Gastroesophageal sphincter (tissue), 4 donors: ENCODE results near the gene TAF13. TPM values are rescaled to one million over a fixed set of nuclear protein-coding genes. Genes with fewer than 3 reads are reported as not detected.
"Not testable (repeated sequence)": the region's sequence is repeated elsewhere in the genome, so short reads cannot be mapped to it uniquely, and the experiment has no call there.

ENCODE experiments used
- ATAC-seq: fragments of 150-250 bp; one replicate; pipeline ENCODE4 v1.9.1; 2016; ENCODE audit warnings: mild to moderate bottlenecking, moderate library complexity
- H3K27ac ChIP-seq, 4 donors: fragments of 200-600 bp; sonication (generic) in 3 of 4; 1 replicate in 3 of 4; 2 replicates in 1 of 4; pipeline ENCODE4 v1.5.1; 2016 to 2019
- H3K27me3 ChIP-seq: fragments of 200-600 bp; sonication (generic); one replicate; pipeline ENCODE4 v1.5.1; 2019
- H3K36me3 ChIP-seq, 2 donors: fragments of 200-600 bp; sonication (generic); one replicate each; pipeline ENCODE4 v1.5.1; 2019; ENCODE audit warnings: control low read depth in 1 of 2
- H3K4me1 ChIP-seq, 3 donors: fragments of 200-600 bp; sonication (generic); 1 replicate in 2 of 3; 2 replicates in 1 of 3; pipeline ENCODE4 v1.5.1; 2016 to 2019; ENCODE audit warnings: control low read depth in 2 of 3
- H3K4me3 ChIP-seq, 2 donors: fragments of 200-600 bp; sonication (generic); one replicate each; pipeline ENCODE4 v1.5.1; 2019; ENCODE audit warnings: mild to moderate bottlenecking in 1 of 2, moderate library complexity in 1 of 2
- H3K9me3 ChIP-seq, 3 donors: fragments of 200-600 bp; sonication (generic); one replicate each; pipeline ENCODE4 v1.5.1; 2017 to 2019; ENCODE audit warnings: control low read depth in 2 of 3
- CTCF ChIP-seq, 4 experiments: fragments of 200-600 bp in 2 of 4; fragments of 450-650 bp in 2 of 4; sonication (generic) in 1 of 4; IDR thresholded peaks; one replicate each; pipeline ENCODE4 v1.5.1; 2017 to 2019; ENCODE audit warnings: antibody characterized with exemption in 4 of 4, mild to moderate bottlenecking in 2 of 4, moderate library complexity in 2 of 4
- EP300 ChIP-seq: sonication (generic); formaldehyde crosslinking; IDR thresholded peaks from one replicate; pipeline ENCODE4 v1.6.1; 2017; ENCODE audit warnings: antibody characterized with exemption, mild to moderate bottlenecking
- POLR2A ChIP-seq, 2 donors: fragments of 450-650 bp; IDR thresholded peaks; one replicate each; pipeline ENCODE4 v1.6.1; 2017; ENCODE audit warnings: antibody characterized with exemption in 2 of 2, mild to moderate bottlenecking in 2 of 2, moderate library complexity in 1 of 2
- POLR2AphosphoS5 ChIP-seq: sonication (generic); formaldehyde crosslinking; IDR thresholded peaks from one replicate; pipeline ENCODE4 v1.6.1; 2017; ENCODE audit warnings: antibody characterized with exemption
- WGBS, 2 donors: methylation state at CpG; one replicate each; pipeline ENCODE4 v1.1.5; 2018; ENCODE audit warnings: low coverage in 1 of 2; 5-methylcytosine and 5-hydroxymethylcytosine counted together
- total RNA-seq, 4 donors: library from RNA; depleted of rRNA; stranded (reverse); fragments of >200 nt; gene quantifications; one replicate each; pipeline ENCODE4 v1.1.0, GENCODE V29; 2016

The TAF13 gene
- total RNA-seq, 4 donors from 2014 or later = 54.8 to 73.1 (median 59.1) TPM

- no peaks in the 10 kb centered on the region for H3K9me3 ChIP-seq
- H3K27me3 ChIP-seq = no peaks in the 10 kb centered on the region
- peak within 1 kb of the TSS; percentile 23 to 91 (median 86) for H3K27ac ChIP-seq
- H3K4me3 ChIP-seq = peak within 1 kb of the TSS; percentile 67 to 88
- TF ChIP-seq POLR2A (IDR thresholded peaks at IDR 0.05) (peak; percentile 95), CTCF (IDR thresholded peaks at IDR 0.05) (no peak), POLR2AphosphoS5 (peak; percentile 99), EP300 (no peak)
- H3K36me3 ChIP-seq = no peaks in the 10 kb centered on the region
- peaks cover 0 to 27% (median 0%) of the 10 kb centered on the region in 3 donors for H3K4me1 ChIP-seq
- 0% methylated on average over 3 of the region's 90 CpGs; no CpG with 5 or more reads in 1 of the 2 donors for WGBS, 2 donors
- peak; percentile 99 for ATAC-seq
Measured at GRCh38 chr1:109041621-109042468, 34.0 kb downstream of the TAF13 start, which contains the start of gene WDR47. TSS of gene WDR47 (minus strand) at chr1:109042102. CDS start at chr1:109023512, 18,590 bp downstream.

- Histone ChIP-seq H3K27ac (peak overlapping the region; percentile 23 to 91 (median 86)), H3K36me3 (no peaks in the 10 kb centered on the region), H3K4me3 (peak overlapping the region; percentile 67 to 88), H3K9me3 (no peaks in the 10 kb centered on the region), H3K4me1 (peaks cover 0 to 27% (median 0%) of the 10 kb centered on the region in 3 donors), H3K27me3 (no peaks in the 10 kb centered on the region)
- WGBS, 2 donors = 0 to 3% methylated on average over 5 to 9 of the region's 44 CpGs
- peak; percentile 11 for ATAC-seq
- no peak for TF ChIP-seq POLR2AphosphoS5
- no peak for TF ChIP-seq POLR2A (IDR thresholded peaks at IDR 0.05)
- TF ChIP-seq EP300 = no peak
- no peak for TF ChIP-seq CTCF (IDR thresholded peaks at IDR 0.05)
Measured at GRCh38 chr1:109040989-109041620, 34.7 kb downstream of the TAF13 start.

- H3K27ac ChIP-seq = peak overlapping the region in 3 of 4 donors; percentile 83 to 91 (median 89)
- TF ChIP-seq EP300 (no peak), CTCF (IDR thresholded peaks at IDR 0.05) (no peak), POLR2AphosphoS5 (no peak)
- no peaks in the 10 kb centered on the region for H3K27me3 ChIP-seq
- H3K4me3 ChIP-seq = peak overlapping the region; percentile 67 to 88
- no peaks in the 10 kb centered on the region for H3K36me3 ChIP-seq
- no peaks in the 10 kb centered on the region for H3K9me3 ChIP-seq
- peaks cover 0 to 27% (median 0%) of the 10 kb centered on the region in 3 donors for H3K4me1 ChIP-seq
- no peak for ATAC-seq
- WGBS, 2 donors = 9 to 12% methylated on average over 1 to 3 of the region's 3 CpGs
Measured at GRCh38 chr1:109040627-109040988, 35.2 kb downstream of the TAF13 start.

GRCh38 chr1:109034382-109034781 is 41.4 kb downstream of the TAF13 start:
- TF ChIP-seq CTCF (IDR thresholded peaks at IDR 0.05) (no peak), EP300 (no peak), POLR2A (IDR thresholded peaks at IDR 0.05) (no peak), POLR2AphosphoS5 (no peak)
- no peak overlapping the region for H3K4me3 ChIP-seq
- H3K27ac ChIP-seq = no peak overlapping the region
- peaks cover 0 to 24% (median 0%) of the 10 kb centered on the region in 3 donors for H3K4me1 ChIP-seq
- no peaks in the 10 kb centered on the region for H3K27me3 ChIP-seq
- H3K36me3 ChIP-seq = no peaks in the 10 kb centered on the region
- 95% methylated on average over 2 of the region's 2 CpGs; no CpG with 5 or more reads in 1 of the 2 donors for whole genome bisulfite sequencing, 2 donors
- H3K9me3 ChIP-seq = no peaks in the 10 kb centered on the region
- ATAC-seq = no peak

GRCh38 chr1:109029493-109029892 is 46.3 kb downstream of the TAF13 start:
- ATAC-seq = not testable (repeated sequence)

More at GRCh38 chr1:109029493-109029892, 46.3 kb downstream of the TAF13 start:
- H3K4me3 ChIP-seq, H3K27ac ChIP-seq, H3K36me3 ChIP-seq, H3K27me3 ChIP-seq, H3K9me3 ChIP-seq: not testable (repeated sequence)
- WGBS, 2 donors = 89 to 91% methylated on average over 5 to 8 of the region's 8 CpGs
- peaks cover 0 to 19% (median 0%) of the 10 kb centered on the region in 3 donors for H3K4me1 ChIP-seq
